ENCODE results near the gene LYPD8. TPM values are rescaled to one million over a fixed set of nuclear protein-coding genes. Genes with fewer than 3 reads are reported as not detected.

Gene LYPD8
- total and polyA plus RNA-seq, 2 donors (not counting 3 experiments of a cell fraction or from before 2014, with no cell fraction given) = not detected

DNA sequence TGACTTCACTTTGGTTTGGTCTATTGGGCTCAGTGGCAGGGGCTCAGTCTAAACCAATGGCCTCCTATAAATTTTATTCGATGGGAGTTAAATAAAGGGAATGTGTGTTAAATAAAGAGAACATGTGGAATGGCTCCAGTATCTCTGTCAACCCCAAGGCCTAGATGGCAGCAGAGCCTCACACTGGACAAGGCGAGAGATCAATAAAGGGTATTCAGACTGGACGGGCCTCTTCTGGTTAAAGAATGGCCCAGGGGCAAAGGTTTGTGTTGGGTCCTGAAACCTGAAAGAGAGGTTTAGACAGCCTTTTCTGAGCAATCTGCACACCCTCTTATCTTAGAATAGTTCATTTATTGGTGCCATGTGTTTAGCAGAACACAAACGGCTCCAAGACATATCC is 35.5 kb upstream of the LYPD8 start:
- ChIA-PET POLR2A (no interaction called here), CTCF (no interaction called here)
- Histone ChIP-seq H3K9ac (replicated peaks; ENCODE audit: extremely low read depth, insufficient read depth, low read length) (no peak overlapping the region), H3K4me3 (replicated peaks in 1 of 3; ENCODE audit: insufficient read depth in 1 of 3, low read depth in 1 of 3, low read length in 3 of 3) (no peak overlapping the region), H3K79me2 (ENCODE audit: control insufficient read depth, insufficient read depth, low read length) (no peaks in the 10 kb centered on the region), H3K36me3 (ENCODE audit: control insufficient read depth in 2 of 2, extremely low read depth in 1 of 2, insufficient read depth in 2 of 2, low read length in 2 of 2) (no peaks in the 10 kb centered on the region), H3K4me1 (ENCODE audit: control insufficient read depth, extremely low read depth, insufficient read depth, low read length) (no peaks in the 10 kb centered on the region), H4K20me1 (replicated peaks; ENCODE audit: control insufficient read depth, extremely low read depth, insufficient read depth, low read length) (no peaks in the 10 kb centered on the region), H3K27me3 (ENCODE audit: control insufficient read depth in 2 of 2, insufficient read depth in 2 of 2, low read length in 2 of 2) (no peaks in the 10 kb centered on the region), H3K27ac (ENCODE audit: insufficient read depth, low read depth, low read length) (no peak overlapping the region), H2AFZ (ENCODE audit: low read depth, low read length) (no peak overlapping the region), H3K9me3 (replicated peaks; ENCODE audit: control insufficient read depth, insufficient read depth, low read length) (no peaks in the 10 kb centered on the region), H3K4me2 (ENCODE audit: insufficient read depth, low read length) (no peak overlapping the region), H3K9me1 (replicated peaks; ENCODE audit: control insufficient read depth, extremely low read depth, insufficient read depth, low read length) (no peaks in the 10 kb centered on the region)
- DNase-seq (ENCODE audit: low read depth, low spot score) (no peak), FAIRE-seq (no peak)
- intact Hi-C loops (cut with micrococcal nuclease) (no loop called here), dilution Hi-C loops (cut with MboI; ENCODE audit: extremely low pct_ligation_motif_present, low sequenced_read_pairs) (no loop called here)
- BruUV-seq (replicated peaks) = no TSS peak
- TF ChIP-seq CTCF (IDR thresholded peaks at IDR 0.05; ENCODE audit: extremely low read depth in 1 of 2, insufficient read depth in 1 of 2, low read depth in 1 of 2, low read length in 2 of 2) = no peak
- no peak for TF ChIP-seq POLR2AphosphoS5 (IDR thresholded peaks at IDR 0.05; ENCODE audit: insufficient read depth, low read depth, low read length)
- no peak for TF ChIP-seq GATA2 (IDR thresholded peaks at IDR 0.05; ENCODE audit: insufficient read depth, insufficient read length, low read depth, low read length)
- TF ChIP-seq, protein P1, sequence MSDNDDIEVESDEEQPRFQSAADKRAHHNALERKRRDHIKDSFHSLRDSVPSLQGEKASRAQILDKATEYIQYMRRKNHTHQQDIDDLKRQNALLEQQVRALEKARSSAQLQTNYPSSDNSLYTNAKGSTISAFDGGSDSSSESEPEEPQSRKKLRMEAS (IDR thresholded peaks at IDR 0.05; ENCODE audit: insufficient read depth, insufficient read length) = no peak
- TF ChIP-seq EZH2 (IDR thresholded peaks at IDR 0.05; ENCODE audit: borderline replicate concordance, low read depth, low read length, severe bottlenecking) = no peak
- no peak for TF ChIP-seq FOS (IDR thresholded peaks at IDR 0.05; ENCODE audit: borderline replicate concordance, insufficient read depth, low read length)

Data from endothelial cell of umbilical vein (primary cell).